SK-N-SH treated with all-trans-retinoic acid at 6 μM for 48 hours (cell line): ENCODE data around the gene RGS16.

Experiments
- ARNTL ChIP-seq: fragments of 450-650 bp; formaldehyde crosslinking; IDR thresholded peaks from 2 replicates; pipeline ENCODE4 v1.5.0; 2020; ENCODE audit warnings: low read depth, mild to moderate bottlenecking, moderate library complexity, borderline replicate concordance
- CREB5 ChIP-seq: fragments of 250-450 bp; sonication (Bioruptor Pico); IDR thresholded peaks from 2 replicates; pipeline ENCODE4 v1.5.1; 2020; ENCODE audit warnings: low read depth, mild to moderate bottlenecking, moderate library complexity
- GLIS3 ChIP-seq: fragments of 250-450 bp; sonication (Bioruptor Pico); IDR thresholded peaks from 2 replicates; pipeline ENCODE4 v1.5.0; 2020; ENCODE audit warnings: mild to moderate bottlenecking, moderate library complexity
- OSR1 ChIP-seq: fragments of 250-450 bp; sonication (Bioruptor Pico); IDR thresholded peaks from 2 replicates; pipeline ENCODE4 v1.8.0; 2022; ENCODE audit warnings: moderate library complexity, mild to moderate bottlenecking, inconsistent platforms
- PATZ1 ChIP-seq: fragments of 250-450 bp; sonication (Bioruptor Pico); IDR thresholded peaks from 2 replicates; pipeline ENCODE4 v1.8.0; 2020; ENCODE audit warnings: mild to moderate bottlenecking, moderate library complexity, borderline replicate concordance
- ZC3H10 ChIP-seq: fragments of 250-450 bp; sonication (Bioruptor Pico); IDR thresholded peaks from 2 replicates; pipeline ENCODE4 v1.5.1; 2021; ENCODE audit warnings: mild to moderate bottlenecking, moderate library complexity
- ZFP3 ChIP-seq: fragments of 250-450 bp; sonication (Bioruptor Pico); IDR thresholded peaks from 2 replicates; pipeline ENCODE4 v1.5.0; 2020; ENCODE audit warnings: mild to moderate bottlenecking, moderate library complexity
- ZFP30 ChIP-seq: fragments of 450-650 bp; formaldehyde crosslinking; IDR thresholded peaks from 2 replicates; pipeline ENCODE4 v1.5.0; 2022; ENCODE audit warnings: mild to moderate bottlenecking, moderate library complexity

DNA sequence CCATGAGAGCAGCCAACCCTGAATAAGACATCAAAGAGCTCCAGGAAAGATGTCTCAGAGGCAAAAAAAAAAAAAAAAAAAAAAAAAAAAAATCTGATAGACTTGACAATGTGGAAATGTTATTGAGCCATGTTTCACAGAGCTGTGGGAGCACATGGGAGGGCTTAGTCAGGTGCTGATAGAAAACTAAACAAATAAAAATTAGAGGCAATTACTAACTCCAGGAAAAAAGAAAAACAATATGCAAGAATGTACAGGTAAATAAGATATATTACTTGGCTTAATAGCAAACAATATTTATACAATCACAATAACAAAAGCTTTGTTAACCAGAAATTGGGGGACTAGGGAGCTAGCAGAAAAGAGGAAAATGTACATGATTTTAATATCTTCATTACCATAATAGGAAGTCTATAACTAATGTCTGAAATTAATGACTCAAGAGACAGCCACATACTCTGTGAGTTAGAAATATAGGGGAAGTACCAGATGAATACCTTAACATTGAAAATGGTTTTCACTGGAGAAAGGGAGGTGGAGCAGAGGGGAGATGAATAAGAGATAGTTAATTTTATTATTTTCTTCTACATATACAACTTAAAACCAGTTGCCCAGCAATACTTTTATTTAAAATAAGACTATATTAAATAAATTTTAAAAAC is 16.9 kb upstream of the RGS16 start:
- TF ChIP-seq ARNTL (CRISPR knock-in tag), result no peak
- no peak for TF ChIP-seq OSR1 (CRISPR knock-in tag)
- no peak for TF ChIP-seq ZC3H10
- no peak for TF ChIP-seq CREB5
- no peak for TF ChIP-seq PATZ1
- no peak for TF ChIP-seq ZFP30 (CRISPR knock-in tag)
- TF ChIP-seq ZFP3 (CRISPR knock-in tag), result no peak
- no peak for TF ChIP-seq GLIS3 (CRISPR knock-in tag)
